ENCODE data around the gene AMFR. TPM values are rescaled to one million over a fixed set of nuclear protein-coding genes. Genes with fewer than 3 reads are reported as not detected.

AMFR gene
- total RNA-seq, 1 donor from 2014 or later, result 133 TPM

- H3K4me3 ChIP-seq (ENCODE audit: low read depth, low read length), result no peak overlapping the region
- no peaks in the 10 kb centered on the region for H3K36me3 ChIP-seq (ENCODE audit: control insufficient read depth, insufficient read depth, low read length)
- H3K27me3 ChIP-seq (ENCODE audit: control insufficient read depth, insufficient read depth, low read length), result no peaks in the 10 kb centered on the region
- TF ChIP-seq CTCF (IDR thresholded peaks at IDR 0.05; ENCODE audit: insufficient read depth, low read length, poor library complexity, severe bottlenecking), result no peak
- DNase-seq (ENCODE audit: low read depth), result no peak
Measured at GRCh38 chr16:56369202-56369601, 56.1 kb downstream of the AMFR start.

DNA sequence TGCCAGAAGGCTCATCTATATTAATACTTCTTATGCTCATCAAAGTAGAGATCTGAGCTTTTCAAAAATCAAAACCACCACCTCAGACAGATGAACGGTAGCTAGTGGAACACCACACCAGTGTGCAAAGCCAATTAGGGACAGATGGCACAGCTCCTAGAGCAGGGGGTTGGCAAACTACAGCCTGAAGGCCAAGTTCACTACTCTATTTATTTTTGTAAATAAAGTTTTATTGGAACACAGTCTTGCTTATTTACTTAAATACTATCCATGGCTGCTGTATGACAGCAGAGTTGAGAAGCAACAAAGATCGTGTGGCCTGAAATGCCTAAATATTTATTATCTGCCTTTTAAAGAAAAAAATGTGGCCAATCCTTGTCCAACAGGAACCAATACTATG is 56.8 kb downstream of the AMFR start:
- Histone ChIP-seq H3K36me3 (ENCODE audit: control insufficient read depth, insufficient read depth, low read length) (peaks cover 2% of the 10 kb centered on the region), H3K27me3 (ENCODE audit: control insufficient read depth, insufficient read depth, low read length) (no peaks in the 10 kb centered on the region), H3K4me3 (ENCODE audit: low read depth, low read length) (no peak overlapping the region)
- no peak for TF ChIP-seq CTCF (IDR thresholded peaks at IDR 0.05; ENCODE audit: insufficient read depth, low read length, poor library complexity, severe bottlenecking)
- no peak for DNase-seq (ENCODE audit: low read depth)

- H3K36me3 ChIP-seq (ENCODE audit: control insufficient read depth, insufficient read depth, low read length), result peaks cover 2% of the 10 kb centered on the region
- DNase-seq (ENCODE audit: low read depth), result no peak
- H3K4me3 ChIP-seq (ENCODE audit: low read depth, low read length), result no peak overlapping the region
- H3K27me3 ChIP-seq (ENCODE audit: control insufficient read depth, insufficient read depth, low read length), result no peaks in the 10 kb centered on the region
- TF ChIP-seq CTCF (IDR thresholded peaks at IDR 0.05; ENCODE audit: insufficient read depth, low read length, poor library complexity, severe bottlenecking), result no peak
Measured at GRCh38 chr16:56367764-56368163, 57.6 kb downstream of the AMFR start.

DNA sequence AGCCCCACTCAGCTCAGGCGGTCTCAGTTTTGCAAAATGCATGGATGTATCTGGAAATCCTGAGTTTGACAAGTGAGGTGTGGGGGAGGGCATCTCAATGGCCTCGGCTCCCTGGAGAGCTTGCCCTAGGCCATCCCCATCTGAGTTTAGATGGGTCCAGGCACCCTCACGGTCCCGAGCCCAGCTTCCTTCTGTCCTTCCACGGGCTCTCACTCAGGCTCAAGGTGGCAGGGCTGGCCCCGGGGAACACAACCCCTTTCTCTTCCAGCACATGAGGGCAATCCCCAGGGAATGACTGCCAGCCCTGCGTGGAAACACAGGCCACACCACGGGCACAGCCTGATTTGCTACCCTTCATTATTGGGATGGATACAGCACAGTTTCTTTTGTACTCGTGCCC is 58.4 kb downstream of the AMFR start:
- Histone ChIP-seq H3K4me3 (ENCODE audit: low read depth, low read length) (no peak overlapping the region), H3K36me3 (ENCODE audit: control insufficient read depth, insufficient read depth, low read length) (peaks cover 2% of the 10 kb centered on the region), H3K27me3 (ENCODE audit: control insufficient read depth, insufficient read depth, low read length) (no peaks in the 10 kb centered on the region)
- DNase-seq (ENCODE audit: low read depth), result no peak
- no peak for TF ChIP-seq CTCF (IDR thresholded peaks at IDR 0.05; ENCODE audit: insufficient read depth, low read length, poor library complexity, severe bottlenecking)

- TF ChIP-seq CTCF (IDR thresholded peaks at IDR 0.05; ENCODE audit: insufficient read depth, low read length, poor library complexity, severe bottlenecking), result no peak
- Histone ChIP-seq H3K36me3 (ENCODE audit: control insufficient read depth, insufficient read depth, low read length) (peaks cover 2% of the 10 kb centered on the region), H3K4me3 (ENCODE audit: low read depth, low read length) (no peak overlapping the region), H3K27me3 (ENCODE audit: control insufficient read depth, insufficient read depth, low read length) (no peaks in the 10 kb centered on the region)
- no peak for DNase-seq (ENCODE audit: low read depth)
Measured at GRCh38 chr16:56365552-56365951, 59.8 kb downstream of the AMFR start.

DNA sequence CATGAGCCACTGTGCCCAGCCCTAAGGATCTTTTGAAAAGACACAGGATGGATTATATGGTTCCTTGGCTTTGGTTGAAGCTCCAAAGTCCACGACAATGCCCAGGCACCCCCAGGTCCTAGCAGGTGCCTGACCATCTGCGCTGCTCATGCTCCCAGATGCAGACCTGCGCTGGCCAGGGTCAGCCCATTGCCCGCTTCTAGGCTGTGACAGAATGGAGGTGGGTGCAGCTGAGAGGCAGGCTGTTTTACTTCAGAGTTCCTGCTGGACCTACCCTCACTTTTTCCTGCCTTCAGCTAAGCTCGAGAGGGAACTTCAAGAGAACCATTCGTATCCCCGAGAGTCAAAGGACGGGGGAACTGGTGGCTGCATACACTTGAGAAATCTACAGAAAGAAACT is 60.5 kb downstream of the AMFR start:
- no peak overlapping the region for H3K4me3 ChIP-seq (ENCODE audit: low read depth, low read length)
- no peak for DNase-seq (ENCODE audit: low read depth)
- TF ChIP-seq CTCF (IDR thresholded peaks at IDR 0.05; ENCODE audit: insufficient read depth, low read length, poor library complexity, severe bottlenecking), result no peak
- no peaks in the 10 kb centered on the region for H3K27me3 ChIP-seq (ENCODE audit: control insufficient read depth, insufficient read depth, low read length)
- H3K36me3 ChIP-seq (ENCODE audit: control insufficient read depth, insufficient read depth, low read length), result peaks cover 2% of the 10 kb centered on the region

Measured in kidney epithelial cell (primary cell).